ENCODE data around the gene NDUFA8. TPM values are rescaled to one million over a fixed set of nuclear protein-coding genes. Genes with fewer than 3 reads are reported as not detected.
A peak's percentile ranks its signal among the peaks of the same experiment; 100 is the strongest.

The NDUFA8 gene
- polyA plus RNA-seq, 1 of the 3 experiments (the other 2 are of a cell fraction), result 116 TPM

GRCh38 chr9:122158202-122158601 is 1.4 kb downstream of the NDUFA8 start:
- no peaks in the 10 kb centered on the region for H3F3A ChIP-seq (replicated peaks; ENCODE audit: insufficient read depth)
- no peaks in the 10 kb centered on the region; the same call in 1 of the 2 replicates for H3K9me3 ChIP-seq
- no peaks in the 10 kb centered on the region for H3K27me3 ChIP-seq (ENCODE audit: insufficient read depth)
- TF ChIP-seq CTCF (IDR thresholded peaks at IDR 0.05) (peak; percentile 58), FOXM1 (IDR thresholded peaks at IDR 0.05; ENCODE audit: low read depth) (no peak)
- peaks cover 32% of the 10 kb centered on the region for H4K20me1 ChIP-seq (ENCODE audit: insufficient read depth)
- H3K9ac ChIP-seq, result no peak overlapping the region
- H3K36me3 ChIP-seq (replicated peaks in 1 of 2; ENCODE audit: control insufficient read depth in 1 of 2, insufficient read depth in 2 of 2, low read length in 1 of 2), result peaks cover 4 to 5% of the 10 kb centered on the region in 2 experiments
- no peak overlapping the region for H2AFZ ChIP-seq (ENCODE audit: low read depth)
- H3K4me1 ChIP-seq (ENCODE audit: control insufficient read depth in 1 of 2, insufficient read depth in 2 of 2, low read depth in 1 of 2, low read length in 1 of 2), result peaks cover 0 to 2% of the 10 kb centered on the region in 2 experiments; a peak in 2 of 4 replicates
- peak; percentile 60 for DNase-seq
- no peak overlapping the region; a peak in 1 of 4 replicates for H3K4me3 ChIP-seq (ENCODE audit: low read depth in 2 of 2, low read length in 1 of 2)
- WGBS (ENCODE audit: low lambda C conversion rate), result 83% methylated on average over 3 of the region's 3 CpGs
- peaks cover 54% of the 10 kb centered on the region for H3K79me2 ChIP-seq (ENCODE audit: insufficient read depth)
- ChIA-PET CTCF (interaction anchor here (0.6 to 8.8 kb wide), 15 partner anchors 8 to 196 kb away, joined by 3 to 46 read pairs (median 4); no protein-coding TSS in a partner anchor), POLR2A (no interaction called here)
- peak overlapping the region; percentile 49; the same call in 1 of the 2 replicates for H3K4me2 ChIP-seq
- no peak overlapping the region for H3K27ac ChIP-seq (ENCODE audit: low read depth in 2 of 2, low read length in 1 of 2)
- no peaks in the 10 kb centered on the region for H3K9me2 ChIP-seq

GRCh38 chr9:122155796-122156195 is 3.8 kb downstream of the NDUFA8 start:
- Histone ChIP-seq H3K4me3 (ENCODE audit: low read depth in 2 of 2, low read length in 1 of 2) (no peak overlapping the region), H3K27ac (ENCODE audit: low read depth in 2 of 2, low read length in 1 of 2) (no peak overlapping the region), H3K9me2 (no peaks in the 10 kb centered on the region), H3K9me3 (no peaks in the 10 kb centered on the region), H3K4me1 (ENCODE audit: control insufficient read depth in 1 of 2, insufficient read depth in 2 of 2, low read depth in 1 of 2, low read length in 1 of 2) (peaks cover 0 to 2% of the 10 kb centered on the region in 2 experiments; a peak in 2 of 4 replicates), H3K27me3 (ENCODE audit: insufficient read depth) (no peaks in the 10 kb centered on the region), H3K79me2 (ENCODE audit: insufficient read depth) (peaks cover 74% of the 10 kb centered on the region), H4K20me1 (ENCODE audit: insufficient read depth) (peaks cover 36% of the 10 kb centered on the region), H3K36me3 (replicated peaks in 1 of 2; ENCODE audit: control insufficient read depth in 1 of 2, insufficient read depth in 2 of 2, low read length in 1 of 2) (peaks cover 4 to 14% of the 10 kb centered on the region in 2 experiments), H2AFZ (ENCODE audit: low read depth) (no peak overlapping the region), H3F3A (replicated peaks; ENCODE audit: insufficient read depth) (no peaks in the 10 kb centered on the region), H3K4me2 (0 out of 2 replicates have a peak overlapping the region, but pooled peaks have one; percentile 20), H3K9ac (no peak overlapping the region)
- POLR2A ChIA-PET, result no interaction called here
- CTCF ChIA-PET, result interaction anchor here (0.7 to 8.8 kb wide), 3 partner anchors 11 to 57 kb away, joined by 6 to 46 read pairs (median 6); no protein-coding TSS in a partner anchor
- TF ChIP-seq NRF1 (IDR thresholded peaks at IDR 0.05; ENCODE audit: low read depth, low read length) (no peak), ZBTB33 (IDR thresholded peaks at IDR 0.05; ENCODE audit: borderline replicate concordance, low read depth) (no peak), GATA2 (CRISPR knock-in tag; IDR thresholded peaks at IDR 0.05) (no peak), TAF1 (IDR thresholded peaks at IDR 0.05; ENCODE audit: borderline replicate concordance, low read depth, low read length) (no peak), RXRA (IDR thresholded peaks at IDR 0.05; ENCODE audit: borderline replicate concordance, low read depth) (no peak), MXI1 (IDR thresholded peaks at IDR 0.05; ENCODE audit: low read depth, low read length) (no peak), FOXJ3 (CRISPR knock-in tag; IDR thresholded peaks at IDR 0.05) (no peak), RCOR1 (IDR thresholded peaks at IDR 0.05; ENCODE audit: low read length) (no peak), ELF1 (IDR thresholded peaks at IDR 0.05) (no peak), CHD2 (IDR thresholded peaks at IDR 0.05; ENCODE audit: low read length, partially characterized antibody) (no peak), TCF12 (IDR thresholded peaks at IDR 0.05) (no peak), YY1 (IDR thresholded peaks at IDR 0.05; ENCODE audit: low read depth) (no peak), USF2 (IDR thresholded peaks at IDR 0.05; ENCODE audit: borderline replicate concordance, low read depth, low read length) (no peak), PBX3 (IDR thresholded peaks at IDR 0.05) (no peak), POLR2AphosphoS5 (IDR thresholded peaks at IDR 0.05; ENCODE audit: low read depth, low read length) (no peak), EZH2phosphoT487 (IDR thresholded peaks at IDR 0.05; ENCODE audit: borderline replicate concordance, low read depth) (no peak)
- no peak for DNase-seq
- 92% methylated on average over 4 of the region's 4 CpGs for WGBS (ENCODE audit: low lambda C conversion rate)

All from SK-N-SH (cell line).